Kidney capillary endothelial cell (primary cell): Measurements from ENCODE around the gene TMOD1.
"Not testable (repeated sequence)": the region's sequence is repeated elsewhere in the genome, so short reads cannot be mapped to it uniquely, and the experiment has no call there.

ENCODE experiments used
- DNase-seq: peaks from one replicate; pipeline ENCODE4 v3.0.0-alpha.2; 2018; ENCODE audit warnings: low spot score

TMOD1 gene

GRCh38 chr9:97565262-97565661, 63.8 kb downstream of the TMOD1 start:
- no peak for DNase-seq

- DNase-seq = no peak
Observed at GRCh38 chr9:97567182-97567893, 65.9 kb downstream of the TMOD1 start.

- no peak for DNase-seq
Observed at GRCh38 chr9:97567894-97568202, 66.4 kb downstream of the TMOD1 start.

- DNase-seq = no peak
Observed at GRCh38 chr9:97568461-97569275, 67.2 kb downstream of the TMOD1 start.

DNA sequence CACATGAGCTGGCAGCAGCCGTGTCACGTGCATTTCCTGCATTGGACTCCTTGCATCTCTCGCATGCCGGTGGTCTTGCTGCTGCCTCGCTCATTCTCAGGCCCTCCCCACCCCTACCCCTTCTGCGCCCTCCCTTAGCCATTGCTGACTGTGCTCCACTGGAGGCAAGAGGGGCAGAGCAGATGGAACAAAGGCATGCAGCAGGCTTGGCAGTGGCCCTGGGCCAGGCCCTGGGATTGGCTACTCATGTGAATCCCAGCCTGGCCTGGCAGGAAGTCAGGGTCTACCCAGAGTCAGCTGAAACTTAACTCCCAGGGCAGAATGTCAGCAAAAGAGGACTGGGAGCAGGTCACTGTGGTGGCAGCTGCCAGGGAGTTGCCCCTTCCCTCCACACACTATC, 69.4 kb downstream of the TMOD1 start:
- DNase-seq = no peak

DNA sequence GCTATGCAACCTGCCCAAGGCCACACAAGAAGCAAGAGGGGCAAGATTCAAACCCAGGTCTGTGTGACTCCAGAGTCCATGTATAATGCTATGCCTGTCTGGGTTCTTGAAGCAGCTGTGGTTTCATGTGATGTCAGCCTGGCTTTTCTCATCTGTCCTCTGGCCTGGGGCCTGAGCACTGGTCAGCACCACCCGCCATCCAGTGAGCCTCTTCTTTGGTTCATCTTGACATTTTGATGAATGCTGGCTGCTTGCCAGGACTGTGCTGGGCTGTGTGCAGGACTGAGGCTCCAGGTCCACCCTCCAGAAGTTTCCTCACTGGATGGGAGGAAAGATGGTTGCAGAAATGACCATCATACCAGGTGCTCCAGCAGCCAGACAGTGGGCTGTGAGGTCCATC, 70.2 kb downstream of the TMOD1 start:
- no peak for DNase-seq

GRCh38 chr9:97572196-97572891, 70.9 kb downstream of the TMOD1 start:
- DNase-seq = no peak

GRCh38 chr9:97572892-97573365, 71.5 kb downstream of the TMOD1 start:
- DNase-seq = no peak

GRCh38 chr9:97573482-97574073, 72.1 kb downstream of the TMOD1 start:
- DNase-seq = no peak

DNA sequence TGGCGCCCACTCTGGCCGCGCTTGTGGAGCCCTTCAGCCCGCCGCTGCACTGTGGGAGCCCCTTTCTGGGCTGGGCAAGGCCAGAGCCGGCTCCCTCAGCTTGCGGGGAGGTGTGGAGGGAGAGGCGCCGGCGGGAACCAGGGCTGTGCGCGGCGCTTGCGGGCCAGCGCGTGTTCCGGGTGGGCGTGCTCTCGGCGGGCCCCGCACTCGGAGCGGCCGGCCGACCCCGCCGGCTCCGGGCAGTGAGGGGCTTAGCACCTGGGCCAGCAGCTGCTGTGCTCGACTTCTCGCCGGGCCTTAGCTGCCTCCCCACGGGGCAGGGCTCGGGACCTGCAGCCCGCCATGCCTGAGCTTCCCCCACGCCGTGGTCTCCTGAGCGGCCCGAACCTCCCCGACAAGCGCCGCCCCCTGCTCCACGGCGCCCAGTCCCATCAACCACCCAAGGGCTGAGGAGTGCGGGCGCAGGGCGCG, 72.7 kb downstream of the TMOD1 start:
- DNase-seq = not testable (repeated sequence)

- DNase-seq = not testable (repeated sequence)
Observed at GRCh38 chr9:97574921-97575672, 73.6 kb downstream of the TMOD1 start.

DNA sequence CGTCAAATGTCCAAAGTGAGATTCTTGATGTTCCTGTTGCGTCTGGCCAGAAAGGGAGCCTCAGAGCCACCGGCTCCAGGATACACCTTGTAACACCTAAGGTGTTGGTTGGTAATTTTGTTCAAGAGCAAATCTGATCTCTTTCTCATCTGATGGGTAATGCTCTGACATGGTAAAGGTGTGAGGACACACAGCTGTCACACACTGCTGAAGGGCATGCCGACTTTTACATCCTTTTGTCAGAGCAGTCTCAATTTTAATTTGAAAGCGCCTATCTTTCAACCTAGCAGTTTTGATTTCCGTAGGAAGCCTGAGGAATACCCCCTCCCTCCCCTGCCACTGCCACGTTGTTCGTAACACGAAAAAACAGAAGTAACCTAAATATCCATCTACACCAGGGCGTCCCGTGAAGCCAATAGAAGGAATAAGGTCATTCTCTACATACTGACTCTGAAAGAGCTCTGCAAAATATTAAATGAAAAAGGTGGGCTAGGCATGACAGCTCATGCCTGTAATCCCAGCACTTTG, 74.3 kb downstream of the TMOD1 start:
- no peak for DNase-seq

- no peak for DNase-seq
Observed at GRCh38 chr9:97577051-97577450, 75.6 kb downstream of the TMOD1 start.

DNA sequence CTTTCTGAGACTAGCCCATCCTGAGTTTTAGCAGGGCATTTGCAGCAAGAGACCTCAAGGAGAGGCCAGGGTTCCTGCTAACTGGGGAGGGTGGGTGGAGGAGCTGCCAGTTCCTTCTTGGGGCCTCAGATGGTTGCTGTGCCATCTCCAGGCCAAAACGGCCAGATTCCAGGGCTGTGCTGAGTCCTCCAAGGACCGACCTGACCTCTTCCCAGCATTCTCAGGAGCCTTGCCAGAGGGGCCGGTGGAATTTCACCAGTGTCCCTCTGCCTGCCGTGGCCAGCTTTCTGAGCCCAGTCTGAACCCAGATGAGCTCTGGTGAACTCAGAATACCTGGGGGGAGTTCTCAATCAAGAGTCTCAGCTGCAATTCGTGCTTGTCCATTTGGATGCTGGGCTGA, 77.4 kb downstream of the TMOD1 start:
- no peak for DNase-seq

- no peak for DNase-seq
Observed at GRCh38 chr9:97579914-97580313, 78.4 kb downstream of the TMOD1 start.

- not testable (repeated sequence) for DNase-seq
Observed at GRCh38 chr9:97581590-97581989, 80.1 kb downstream of the TMOD1 start.

GRCh38 chr9:97584778-97585177, 83.3 kb downstream of the TMOD1 start:
- not testable (repeated sequence) for DNase-seq

DNA sequence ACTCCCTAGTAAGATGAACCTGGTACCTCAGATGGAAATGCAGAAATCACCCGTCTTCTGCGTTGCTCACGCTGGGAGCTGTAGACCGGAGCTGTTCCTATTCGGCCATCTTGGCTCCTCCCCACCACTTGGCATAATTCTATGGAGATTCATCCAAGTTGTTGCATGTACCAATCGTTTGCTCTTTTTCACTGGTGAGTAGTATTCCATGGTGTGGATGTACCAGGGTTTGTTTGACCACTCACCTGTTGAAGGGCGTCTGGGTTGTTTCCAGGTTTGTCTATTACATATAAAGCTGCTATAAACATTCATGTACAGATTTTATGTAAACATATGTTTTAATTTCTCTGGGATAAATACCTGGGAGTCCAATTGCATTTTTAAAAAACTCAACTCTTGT, 85.4 kb downstream of the TMOD1 start:
- not testable (repeated sequence) for DNase-seq

- no peak for DNase-seq
Observed at GRCh38 chr9:97591535-97591934, 90.1 kb downstream of the TMOD1 start.

DNA sequence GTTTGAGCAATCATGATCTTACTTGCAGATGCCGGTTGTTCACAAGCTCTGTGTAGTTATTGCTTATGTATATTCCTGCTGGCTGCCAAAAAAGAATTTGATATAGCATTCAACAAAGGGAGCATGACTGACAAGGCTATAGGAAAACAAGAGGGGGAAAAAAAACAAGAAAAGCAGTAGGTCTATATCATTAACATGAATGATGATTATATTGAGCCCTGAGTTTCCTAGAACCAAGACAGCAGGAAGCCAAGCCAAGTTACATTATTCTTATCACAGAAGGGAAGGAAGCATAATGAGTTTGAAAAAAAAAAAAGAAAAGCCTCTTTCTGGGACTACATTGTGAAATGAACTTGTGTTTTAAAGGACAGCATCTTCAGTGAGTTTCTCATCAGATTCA, 90.7 kb downstream of the TMOD1 start:
- DNase-seq = no peak

- DNase-seq = no peak
Observed at GRCh38 chr9:97593960-97594359, 92.5 kb downstream of the TMOD1 start.
